C1 segment of cervical spinal cord (tissue), 14 donors: ENCODE data around the gene GNAI1.

Experiments
- DNase-seq, 14 donors: peaks; one replicate each; lab custom pipeline; 2025; lab: John Stamatoyannopoulos, UW

The GNAI1 gene

GRCh38 chr7:80249184-80249583, 114.6 kb downstream of the GNAI1 start:
- no peak for DNase-seq

- DNase-seq = no peak
Measured at GRCh38 chr7:80249619-80250295, 115.1 kb downstream of the GNAI1 start.

DNA sequence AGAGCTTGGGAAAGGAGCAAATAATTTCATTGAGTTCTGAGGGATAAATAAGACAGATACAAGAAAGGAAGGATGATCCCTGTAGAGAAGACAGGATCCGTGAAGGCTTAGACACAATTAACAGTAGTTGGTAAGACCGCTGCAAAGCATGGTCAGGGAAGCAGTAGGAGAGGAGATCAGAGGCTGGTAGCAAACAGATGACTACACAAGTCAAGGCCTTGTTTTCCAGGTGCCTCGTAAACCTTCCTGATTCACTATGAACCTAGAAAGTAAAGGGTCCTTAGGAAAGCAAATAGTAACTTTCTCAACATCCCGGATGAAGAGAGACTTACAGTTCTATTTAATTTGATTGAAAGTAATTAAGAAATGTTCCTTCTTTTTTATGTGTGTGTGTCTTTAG, 118.6 kb downstream of the GNAI1 start:
- DNase-seq = no peak

GRCh38 chr7:80253653-80254052, 119.0 kb downstream of the GNAI1 start:
- DNase-seq = no peak

DNA sequence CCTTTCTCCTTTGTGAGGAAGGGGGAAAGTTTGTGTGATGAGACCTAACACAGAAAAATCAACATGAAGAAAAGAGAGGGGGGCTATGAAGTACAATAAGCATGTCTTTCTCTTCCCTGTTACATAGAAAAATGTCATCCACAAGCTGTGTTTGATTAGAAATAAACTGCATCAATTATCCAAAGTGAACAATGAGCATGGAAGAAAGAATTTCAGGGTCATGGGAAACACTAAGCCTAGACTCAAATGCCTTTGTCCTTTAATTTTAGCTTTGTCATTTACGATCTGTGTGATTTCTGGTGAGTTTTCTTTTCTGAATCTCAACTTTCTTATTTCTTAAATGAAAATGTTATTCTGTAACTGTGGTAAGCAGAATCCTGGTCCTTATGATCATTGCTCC, 121.0 kb downstream of the GNAI1 start:
- no peak for DNase-seq

DNA sequence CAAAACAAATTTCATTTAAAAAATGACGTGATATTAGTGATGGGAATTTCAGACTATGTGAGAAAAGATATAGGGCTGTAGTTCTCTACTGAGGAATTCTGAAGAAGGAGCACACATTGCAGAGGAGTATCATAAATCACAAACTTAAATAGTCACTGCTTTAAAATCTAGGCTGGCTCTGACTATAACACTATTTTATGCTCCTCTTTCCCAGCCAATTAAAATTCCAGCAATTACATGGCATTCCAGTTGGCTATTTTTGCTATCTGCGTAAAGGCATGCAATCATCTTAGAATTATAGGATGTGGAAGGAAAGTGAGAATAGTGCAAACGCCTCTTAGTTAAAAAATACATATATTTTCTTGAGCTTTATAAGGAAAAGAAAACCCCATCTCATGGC, 123.1 kb downstream of the GNAI1 start:
- no peak for DNase-seq

GRCh38 chr7:80260606-80261005, 126.0 kb downstream of the GNAI1 start:
- no peak for DNase-seq

- DNase-seq = no peak
Measured at GRCh38 chr7:80263333-80263732, 128.7 kb downstream of the GNAI1 start.

- DNase-seq = no peak
Measured at GRCh38 chr7:80263821-80264220, 129.2 kb downstream of the GNAI1 start.

- DNase-seq = no peak
Measured at GRCh38 chr7:80264769-80265495, 130.3 kb downstream of the GNAI1 start.

- no peak for DNase-seq
Measured at GRCh38 chr7:80272560-80273239, 138.1 kb downstream of the GNAI1 start.

DNA sequence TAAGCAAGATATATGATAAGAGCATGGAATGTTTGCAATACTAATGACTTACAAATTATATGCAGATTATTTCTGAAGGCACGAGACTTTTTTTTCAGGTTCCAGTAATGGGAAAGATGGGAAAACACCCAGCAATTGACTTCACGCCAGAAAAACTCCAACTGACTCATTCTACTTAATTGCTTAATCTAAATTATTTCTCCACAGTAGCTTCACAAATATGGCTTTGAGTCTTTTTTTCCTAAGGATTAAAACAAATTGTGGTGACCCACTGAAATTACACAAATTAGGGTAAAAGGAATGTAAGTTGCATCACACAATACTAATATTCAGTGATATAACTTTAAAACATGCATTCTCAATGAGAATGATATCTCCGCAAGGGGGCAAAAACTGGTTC, 138.7 kb downstream of the GNAI1 start:
- DNase-seq = no peak

- no peak for DNase-seq
Measured at GRCh38 chr7:80275192-80275605, 140.6 kb downstream of the GNAI1 start.
